Body of pancreas (tissue), 4 donors: Measurements from ENCODE around the gene ITGA8.

Source experiments
- POLR2A ChIP-seq, 3 donors: fragments of 450-650 bp; IDR thresholded peaks; one replicate each; pipeline ENCODE4 v1.6.1; 2016; ENCODE audit warnings: antibody characterized with exemption in 3 of 3, mild to moderate bottlenecking in 2 of 3
- TF ChIP-seq, protein P1 (sequence below), 7 experiments: fragments of 450-650 bp in 4 of 7; fragments of 200-600 bp in 3 of 7; sonication (generic) in 3 of 7; IDR thresholded peaks; one replicate each; pipeline ENCODE4 v1.5.1; 2016 to 2019; ENCODE audit warnings: antibody characterized with exemption in 7 of 7

DNA sequence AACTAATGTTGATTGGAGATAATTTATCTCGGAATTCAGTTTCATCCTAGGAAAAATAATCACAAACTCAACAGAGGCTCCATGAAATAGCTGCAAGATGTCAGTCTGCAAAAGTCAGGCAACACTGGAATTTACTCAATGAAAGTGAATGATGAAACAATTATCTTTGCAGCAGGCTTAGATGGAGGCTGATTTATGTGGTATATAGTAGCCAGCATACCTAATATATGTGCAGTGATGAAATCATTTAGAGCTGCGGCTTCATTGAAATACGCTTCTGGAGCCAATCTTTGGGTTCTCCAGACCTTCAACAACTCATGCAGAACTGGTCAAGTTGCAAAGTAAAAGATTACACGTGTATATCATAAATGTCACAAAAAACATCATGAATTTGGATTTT lies 113.3 kb downstream of the ITGA8 start:
- TF ChIP-seq, protein P1, sequence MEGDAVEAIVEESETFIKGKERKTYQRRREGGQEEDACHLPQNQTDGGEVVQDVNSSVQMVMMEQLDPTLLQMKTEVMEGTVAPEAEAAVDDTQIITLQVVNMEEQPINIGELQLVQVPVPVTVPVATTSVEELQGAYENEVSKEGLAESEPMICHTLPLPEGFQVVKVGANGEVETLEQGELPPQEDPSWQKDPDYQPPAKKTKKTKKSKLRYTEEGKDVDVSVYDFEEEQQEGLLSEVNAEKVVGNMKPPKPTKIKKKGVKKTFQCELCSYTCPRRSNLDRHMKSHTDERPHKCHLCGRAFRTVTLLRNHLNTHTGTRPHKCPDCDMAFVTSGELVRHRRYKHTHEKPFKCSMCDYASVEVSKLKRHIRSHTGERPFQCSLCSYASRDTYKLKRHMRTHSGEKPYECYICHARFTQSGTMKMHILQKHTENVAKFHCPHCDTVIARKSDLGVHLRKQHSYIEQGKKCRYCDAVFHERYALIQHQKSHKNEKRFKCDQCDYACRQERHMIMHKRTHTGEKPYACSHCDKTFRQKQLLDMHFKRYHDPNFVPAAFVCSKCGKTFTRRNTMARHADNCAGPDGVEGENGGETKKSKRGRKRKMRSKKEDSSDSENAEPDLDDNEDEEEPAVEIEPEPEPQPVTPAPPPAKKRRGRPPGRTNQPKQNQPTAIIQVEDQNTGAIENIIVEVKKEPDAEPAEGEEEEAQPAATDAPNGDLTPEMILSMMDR (IDR thresholded peaks at IDR 0.05), result no peak
- TF ChIP-seq POLR2A (IDR thresholded peaks at IDR 0.05), result no peak
